ENCODE results near the gene OSGEPL1. TPM values are rescaled to one million over a fixed set of nuclear protein-coding genes. Genes with fewer than 3 reads are reported as not detected.

OSGEPL1 gene
- total RNA-seq, 2 experiments from 2014 or later, result 10.4 TPM

GRCh38 chr2:189709501-189710221 lies 52.9 kb downstream of the OSGEPL1 start:
- H3K79me2 ChIP-seq (ENCODE audit: insufficient read depth, low read depth, low read length), result no peaks in the 10 kb centered on the region
- H4K20me1 ChIP-seq (ENCODE audit: insufficient read depth, low read length), result no peaks in the 10 kb centered on the region
- H3K4me2 ChIP-seq (ENCODE audit: low read length), result no peak overlapping the region
- H3K27ac ChIP-seq (ENCODE audit: low read depth, low read length, poor library complexity, severe bottlenecking), result no peak overlapping the region
- no peak for DNase-seq (ENCODE audit: low spot score)
- no TSS peak for BruUV-seq (replicated peaks)
- no peaks in the 10 kb centered on the region for H3K9me3 ChIP-seq (ENCODE audit: low read length)
- intact Hi-C loops (cut with micrococcal nuclease; ENCODE audit: unreplicated experiment), result no loop called here
- H3K9me2 ChIP-seq (ENCODE audit: insufficient read depth, low read length), result no peaks in the 10 kb centered on the region
- H2AFZ ChIP-seq (ENCODE audit: low read length), result no peak overlapping the region
- CTCF ChIA-PET (ENCODE audit: unreplicated experiment), result no interaction called here
- no peaks in the 10 kb centered on the region for H3K36me3 ChIP-seq (ENCODE audit: insufficient read depth, low read length)
- no peak for TF ChIP-seq EZH2phosphoT487 (IDR thresholded peaks at IDR 0.05; ENCODE audit: borderline replicate concordance, low read depth, low read length)
- TF ChIP-seq CTCF (conservative IDR thresholded peaks at IDR 0.05; ENCODE audit: low read length), result no peak
- H3K4me1 ChIP-seq (ENCODE audit: insufficient read depth, low read length, poor library complexity, severe bottlenecking), result no peaks in the 10 kb centered on the region
- POLR2A ChIA-PET, result interaction anchor here (0.9 to 1.2 kb wide), 2 partner anchors 15 to 86 kb away, joined by 3 read pairs; no protein-coding TSS in a partner anchor
- H3K4me3 ChIP-seq (ENCODE audit: low read depth, low read length, poor library complexity, severe bottlenecking), result no peak overlapping the region

- intact Hi-C loops (cut with micrococcal nuclease; ENCODE audit: unreplicated experiment), result no loop called here
- no peaks in the 10 kb centered on the region for H3K79me2 ChIP-seq (ENCODE audit: insufficient read depth, low read depth, low read length)
- no peaks in the 10 kb centered on the region for H3K36me3 ChIP-seq (ENCODE audit: insufficient read depth, low read length)
- H3K9me3 ChIP-seq (ENCODE audit: low read length), result no peaks in the 10 kb centered on the region
- no peak overlapping the region for H2AFZ ChIP-seq (ENCODE audit: low read length)
- POLR2A ChIA-PET, result no interaction called here
- TF ChIP-seq EZH2phosphoT487 (IDR thresholded peaks at IDR 0.05; ENCODE audit: borderline replicate concordance, low read depth, low read length), result no peak
- TF ChIP-seq CTCF (conservative IDR thresholded peaks at IDR 0.05; ENCODE audit: low read length), result 0 out of 2 replicates have a peak, but pooled peaks have one; percentile 28
- no TSS peak for BruUV-seq (replicated peaks)
- H3K27ac ChIP-seq (ENCODE audit: low read depth, low read length, poor library complexity, severe bottlenecking), result no peak overlapping the region
- no peaks in the 10 kb centered on the region for H3K9me2 ChIP-seq (ENCODE audit: insufficient read depth, low read length)
- no peaks in the 10 kb centered on the region for H4K20me1 ChIP-seq (ENCODE audit: insufficient read depth, low read length)
- no peak overlapping the region for H3K4me2 ChIP-seq (ENCODE audit: low read length)
- CTCF ChIA-PET (ENCODE audit: unreplicated experiment), result no interaction called here
- no peaks in the 10 kb centered on the region for H3K4me1 ChIP-seq (ENCODE audit: insufficient read depth, low read length, poor library complexity, severe bottlenecking)
- DNase-seq (ENCODE audit: low spot score), result peak; percentile 9
- no peak overlapping the region for H3K4me3 ChIP-seq (ENCODE audit: low read depth, low read length, poor library complexity, severe bottlenecking)
These were observed 60.5 kb downstream of the OSGEPL1 start for GRCh38 chr2:189702071-189702470.

GRCh38 chr2:189700681-189701080 lies 61.9 kb downstream of the OSGEPL1 start:
- no TSS peak for BruUV-seq (replicated peaks)
- H3K9me3 ChIP-seq (ENCODE audit: low read length), result no peaks in the 10 kb centered on the region
- ChIA-PET POLR2A (no interaction called here), CTCF (ENCODE audit: unreplicated experiment) (no interaction called here)
- H3K4me2 ChIP-seq (ENCODE audit: low read length), result no peak overlapping the region
- no peaks in the 10 kb centered on the region for H3K9me2 ChIP-seq (ENCODE audit: insufficient read depth, low read length)
- intact Hi-C loops (cut with micrococcal nuclease; ENCODE audit: unreplicated experiment), result no loop called here
- H3K4me1 ChIP-seq (ENCODE audit: insufficient read depth, low read length, poor library complexity, severe bottlenecking), result no peaks in the 10 kb centered on the region
- no peak overlapping the region for H2AFZ ChIP-seq (ENCODE audit: low read length)
- no peak overlapping the region for H3K27ac ChIP-seq (ENCODE audit: low read depth, low read length, poor library complexity, severe bottlenecking)
- no peak overlapping the region for H3K4me3 ChIP-seq (ENCODE audit: low read depth, low read length, poor library complexity, severe bottlenecking)
- DNase-seq (ENCODE audit: low spot score), result no peak
- no peaks in the 10 kb centered on the region for H4K20me1 ChIP-seq (ENCODE audit: insufficient read depth, low read length)
- no peaks in the 10 kb centered on the region for H3K79me2 ChIP-seq (ENCODE audit: insufficient read depth, low read depth, low read length)
- TF ChIP-seq EZH2phosphoT487 (IDR thresholded peaks at IDR 0.05; ENCODE audit: borderline replicate concordance, low read depth, low read length), result no peak
- TF ChIP-seq CTCF (conservative IDR thresholded peaks at IDR 0.05; ENCODE audit: low read length), result no peak
- no peaks in the 10 kb centered on the region for H3K36me3 ChIP-seq (ENCODE audit: insufficient read depth, low read length)
